Ovary (tissue), 9 donors: ENCODE data around the gene RALGPS1. TPM values are rescaled to one million over a fixed set of nuclear protein-coding genes. Genes with fewer than 3 reads are reported as not detected.

Experiments used
- DNase-seq, 5 donors: peaks; one replicate each; pipeline ENCODE4 v3.0.0-alpha.2; 2019 to 2020
- H3K27ac ChIP-seq, 2 donors: fragments of 200-600 bp; one replicate each; pipeline versions ENCODE4 v1.5.1 to v1.8.0; 2019 to 2022
- H3K27me3 ChIP-seq: fragments of 200-600 bp; one replicate; pipeline ENCODE4 v1.8.0; 2022
- H3K36me3 ChIP-seq: fragments of 200-600 bp; sonication (generic); one replicate; pipeline ENCODE4 v1.5.1; 2019
- H3K4me1 ChIP-seq: one replicate; pipeline ENCODE4 v1.8.1; 2013; ENCODE audit warnings: mild to moderate bottlenecking, moderate library complexity; ENCODE audit not compliant: insufficient read depth
- H3K4me3 ChIP-seq: fragments of 200-600 bp; sonication (generic); one replicate; pipeline ENCODE4 v1.5.1; 2017
- H3K9me3 ChIP-seq, 2 donors: fragments of 200-600 bp in 1 of 2; sonication (generic) in 1 of 2; one replicate each; pipeline versions ENCODE4 v1.5.1 to v1.8.1; 2013 to 2019; ENCODE audit warnings: mild to moderate bottlenecking in 1 of 2, moderate library complexity in 1 of 2
- CTCF ChIP-seq, 3 donors: fragments of 450-650 bp in 2 of 3; fragments of 200-600 bp in 1 of 3; IDR thresholded peaks; one replicate each; pipeline versions ENCODE4 v1.5.1 to v1.8.0; 2016 to 2022; ENCODE audit warnings: antibody characterized with exemption in 3 of 3, mild to moderate bottlenecking in 1 of 3
- EP300 ChIP-seq: sonication (generic); formaldehyde crosslinking; IDR thresholded peaks from one replicate; pipeline ENCODE4 v1.6.1; 2017; ENCODE audit warnings: antibody characterized with exemption
- POLR2A ChIP-seq: fragments of 450-650 bp; IDR thresholded peaks from one replicate; pipeline ENCODE4 v1.6.1; 2017; ENCODE audit warnings: antibody characterized with exemption, mild to moderate bottlenecking, moderate library complexity
- WGBS, 3 donors: extraction: QIAGEN DNeasy Blood & Tissue Kit in 1 of 3; methylation state at CpG; one replicate each; pipeline versions ENCODE4 v1.1.5 to v1.1.7; 2013 to 2017; 5-methylcytosine and 5-hydroxymethylcytosine counted together
- intact Hi-C, 4 donors: fragments of 100-400 bp; cut with DNase I; formaldehyde crosslinking; loops; one replicate each; pipeline versions ENCODE4 v1.11.0 to v1.15.1; 2022 to 2023
- polyA plus RNA-seq, 2 donors: library from polyadenylated mRNA; stranded (reverse); fragments of 200-250 nt in 1 of 2; fragments of 350-450 nt in 1 of 2; fragmentation: Illumina TruSeq in 1 of 2; extraction: RNeasy Lipid Tissue Mini Kit (QIAGEN cat#74804) in 1 of 2; gene quantifications; one replicate each; pipeline ENCODE4 v1.2.3, GENCODE V29; 2013 to 2014
- total RNA-seq, 7 donors: library from RNA; depleted of rRNA in 2 of 7; stranded (reverse); fragments of >200 nt in 2 of 7; fragmentation: NEBNext Ultra II Directional in 3 of 7; extraction: Animal tissue kit (Norgen Biotek cat#: 25700) in 3 of 7; gene quantifications; one replicate each; pipeline versions ENCODE4 v1.1.0 to v1.2.4, GENCODE V29; 2016 to 2023
- donor health status: DM: no; HTN: no; CAD: no; lungs with moderate emphysema.
- donor health status: DM: no; HTN: no; CAD: no.
- donor health status: Bipolar disorder and iron deficiency.
- donor health status: DM: yes; HTN: yes; CAD: no.
- donor health status: DM: no; HTN: no; CAD: no.
- donor health status: DM: yes; HTN: yes; CAD: no.

The RALGPS1 gene
- total and polyA plus RNA-seq, 9 donors: 2.3 to 13.1 (median 6.9) TPM

- Histone ChIP-seq H3K27me3 (no peaks in the 10 kb centered on the region), H3K27ac (peak overlapping the region; percentile 66 to 80), H3K4me1 (peaks cover 21% of the 10 kb centered on the region), H3K9me3 (no peaks in the 10 kb centered on the region), H3K4me3 (no peak overlapping the region), H3K36me3 (no peaks in the 10 kb centered on the region)
- intact Hi-C loops: loop anchor here in 3 of 4 donors (1.0 to 5.0 kb wide), 3 partner anchors 77 to 259 kb away; partner anchors contain the start of gene ANGPTL2 (in 1 of the 3)
- TF ChIP-seq POLR2A (peak; percentile 37), EP300 (no peak), CTCF (IDR thresholded peaks at IDR 0.05) (peak; percentile 94 to 98 (median 97))
- 32 to 35% (median 35%) methylated on average over 15 of the region's 15 CpGs for WGBS, 3 donors
- DNase-seq: peak; percentile 75 to 90 (median 88)
Measured at GRCh38 chr9:127199001-127199791, 284.6 kb downstream of the RALGPS1 start.

- no peaks in the 10 kb centered on the region for H3K36me3 ChIP-seq
- DNase-seq: no peak
- WGBS, 3 donors: 79 to 89% (median 85%) methylated on average over 10 of the region's 10 CpGs
- TF ChIP-seq CTCF (IDR thresholded peaks at IDR 0.05): no peak
- TF ChIP-seq POLR2A: no peak
- no peak for TF ChIP-seq EP300
- intact Hi-C loops: loop anchor here in 1 of 4 donors (2.0 kb wide), 1 partner anchor 261 kb away; no protein-coding TSS in a partner anchor
- no peak overlapping the region for H3K27ac ChIP-seq
- H3K9me3 ChIP-seq: no peaks in the 10 kb centered on the region
- H3K27me3 ChIP-seq: no peaks in the 10 kb centered on the region
- H3K4me3 ChIP-seq: no peak overlapping the region
- peaks cover 21% of the 10 kb centered on the region for H3K4me1 ChIP-seq
Measured at GRCh38 chr9:127200106-127200862, 285.7 kb downstream of the RALGPS1 start.

GRCh38 chr9:127201071-127201541 lies 286.5 kb downstream of the RALGPS1 start:
- H3K9me3 ChIP-seq: no peaks in the 10 kb centered on the region
- WGBS, 3 donors: 92 to 94% (median 93%) methylated on average over 6 of the region's 6 CpGs
- no peak for TF ChIP-seq POLR2A
- no peak overlapping the region for H3K27ac ChIP-seq
- no peak for DNase-seq
- no peaks in the 10 kb centered on the region for H3K36me3 ChIP-seq
- peaks cover 21% of the 10 kb centered on the region for H3K4me1 ChIP-seq
- no peaks in the 10 kb centered on the region for H3K27me3 ChIP-seq
- intact Hi-C loops: loop anchor here in 1 of 4 donors (2.0 kb wide), 1 partner anchor 262 kb away; no protein-coding TSS in a partner anchor
- H3K4me3 ChIP-seq: no peak overlapping the region

GRCh38 chr9:127201731-127202130 lies 287.1 kb downstream of the RALGPS1 start:
- peaks cover 19% of the 10 kb centered on the region for H3K4me1 ChIP-seq
- no peak overlapping the region for H3K27ac ChIP-seq
- H3K4me3 ChIP-seq: no peak overlapping the region
- no peak for DNase-seq
- no peaks in the 10 kb centered on the region for H3K36me3 ChIP-seq
- TF ChIP-seq POLR2A: no peak
- TF ChIP-seq EP300: no peak
- no peak for TF ChIP-seq CTCF (IDR thresholded peaks at IDR 0.05)
- WGBS, 3 donors: 92% methylated on average over 11 of the region's 11 CpGs
- intact Hi-C loops: loop anchor here in 1 of 4 donors (2.0 kb wide), 1 partner anchor 263 kb away; no protein-coding TSS in a partner anchor
- no peaks in the 10 kb centered on the region for H3K27me3 ChIP-seq
- H3K9me3 ChIP-seq: no peaks in the 10 kb centered on the region
